Measurements from ENCODE around the gene SERPINB10. TPM values are rescaled to one million over a fixed set of nuclear protein-coding genes. Genes with fewer than 3 reads are reported as not detected.

The SERPINB10 gene
- total and polyA plus RNA-seq, 9 of the 15 experiments (the other 6 are each of a cell fraction or from before 2014, with no cell fraction given): not detected

DNA sequence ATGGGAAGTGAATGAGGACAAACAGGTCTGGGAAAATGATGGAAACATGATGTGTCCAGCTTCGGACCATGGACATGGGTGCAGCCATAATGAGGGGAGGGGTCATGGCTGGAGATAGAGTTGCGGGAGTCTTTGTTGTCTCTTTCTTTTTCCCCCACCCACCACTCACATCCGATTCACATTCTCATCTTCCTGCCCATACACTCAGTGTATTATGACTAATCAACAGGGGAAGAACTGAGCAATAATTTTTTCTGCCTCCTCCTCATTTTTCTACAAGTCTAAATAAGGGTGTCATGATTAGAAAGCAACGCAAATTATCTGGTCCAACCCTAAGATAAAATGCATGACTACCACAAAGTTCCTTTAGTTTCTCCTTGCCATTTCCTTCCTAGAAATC is 25.9 kb upstream of the SERPINB10 start:
- POLR2A ChIA-PET: no interaction called here
- ATAC-seq: no peak
- CTCF ChIA-PET (ENCODE audit: low intra/inter-chr PET ratio): no interaction called here
- H3K9ac ChIP-seq (ENCODE audit: insufficient read depth in 1 of 2, low read depth in 2 of 2, low read length in 2 of 2): no peak overlapping the region
- no peak for FAIRE-seq
- 0% methylated on average over 3 of the region's 4 CpGs for WGBS (ENCODE audit: insufficient coverage, low coverage, missing lambda C conversion rate)
- H3K9me3 ChIP-seq (replicated peaks; ENCODE audit: control insufficient read depth, insufficient read depth, low read depth, low read length): no peaks in the 10 kb centered on the region
- no TSS peak for BruUV-seq (replicated peaks)
- DNase-seq (ENCODE audit: extremely low read depth in 1 of 4, low spot score in 3 of 4): no peak
- H3K79me2 ChIP-seq (ENCODE audit: control insufficient read depth, insufficient read depth, low read length): no peaks in the 10 kb centered on the region
- no peaks in the 10 kb centered on the region for H3K27me3 ChIP-seq (ENCODE audit: control insufficient read depth in 2 of 2, insufficient read depth in 2 of 2, low read length in 2 of 2)
- no peaks in the 10 kb centered on the region for H3K9me1 ChIP-seq (ENCODE audit: control insufficient read depth, insufficient read depth, low read length)
- in situ Hi-C loops (cut with MboI) (no loop called here), intact Hi-C loops (cut with micrococcal nuclease) (no loop called here)
- no peaks in the 10 kb centered on the region for H4K20me1 ChIP-seq (replicated peaks; ENCODE audit: control insufficient read depth, insufficient read depth, low read length)
- H2AFZ ChIP-seq (ENCODE audit: low read depth, low read length): no peak overlapping the region
- H3K4me2 ChIP-seq (ENCODE audit: insufficient read depth, low read length): no peak overlapping the region
- no peak overlapping the region for H3K27ac ChIP-seq (ENCODE audit: extremely low read depth, low read depth, low read length)
- no peak overlapping the region for H3K4me3 ChIP-seq
- no peaks in the 10 kb centered on the region for H3K4me1 ChIP-seq (replicated peaks in 1 of 2; ENCODE audit: control insufficient read depth in 2 of 2, insufficient read depth in 2 of 2, low read length in 2 of 2)
- no peaks in the 10 kb centered on the region for H3K36me3 ChIP-seq (ENCODE audit: control insufficient read depth, insufficient read depth, low read length)
- no peak for TF ChIP-seq ZNF133 (CRISPR knock-in tag; IDR thresholded peaks at IDR 0.05)
- no peak for TF ChIP-seq PHB2 (IDR thresholded peaks at IDR 0.05; ENCODE audit: low read depth)
- TF ChIP-seq, protein P1, sequence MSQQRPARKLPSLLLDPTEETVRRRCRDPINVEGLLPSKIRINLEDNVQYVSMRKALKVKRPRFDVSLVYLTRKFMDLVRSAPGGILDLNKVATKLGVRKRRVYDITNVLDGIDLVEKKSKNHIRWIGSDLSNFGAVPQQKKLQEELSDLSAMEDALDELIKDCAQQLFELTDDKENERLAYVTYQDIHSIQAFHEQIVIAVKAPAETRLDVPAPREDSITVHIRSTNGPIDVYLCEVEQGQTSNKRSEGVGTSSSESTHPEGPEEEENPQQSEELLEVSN (IDR thresholded peaks at IDR 0.05; ENCODE audit: borderline replicate concordance in 1 of 2, extremely low read depth in 1 of 2, insufficient read depth in 1 of 2, insufficient read length in 1 of 2, low read depth in 1 of 2, low read length in 1 of 2, poor library complexity in 1 of 2, severe bottlenecking in 1 of 2): no peak
- no peak for TF ChIP-seq ZNF586 (CRISPR knock-in tag; conservative IDR thresholded peaks at IDR 0.05)
- TF ChIP-seq, protein P2, sequence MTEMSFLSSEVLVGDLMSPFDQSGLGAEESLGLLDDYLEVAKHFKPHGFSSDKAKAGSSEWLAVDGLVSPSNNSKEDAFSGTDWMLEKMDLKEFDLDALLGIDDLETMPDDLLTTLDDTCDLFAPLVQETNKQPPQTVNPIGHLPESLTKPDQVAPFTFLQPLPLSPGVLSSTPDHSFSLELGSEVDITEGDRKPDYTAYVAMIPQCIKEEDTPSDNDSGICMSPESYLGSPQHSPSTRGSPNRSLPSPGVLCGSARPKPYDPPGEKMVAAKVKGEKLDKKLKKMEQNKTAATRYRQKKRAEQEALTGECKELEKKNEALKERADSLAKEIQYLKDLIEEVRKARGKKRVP (CRISPR knock-in tag; IDR thresholded peaks at IDR 0.05): no peak
- TF ChIP-seq FOS (IDR thresholded peaks at IDR 0.05; ENCODE audit: extremely low read depth, insufficient read length): no peak
- TF ChIP-seq, protein P3, sequence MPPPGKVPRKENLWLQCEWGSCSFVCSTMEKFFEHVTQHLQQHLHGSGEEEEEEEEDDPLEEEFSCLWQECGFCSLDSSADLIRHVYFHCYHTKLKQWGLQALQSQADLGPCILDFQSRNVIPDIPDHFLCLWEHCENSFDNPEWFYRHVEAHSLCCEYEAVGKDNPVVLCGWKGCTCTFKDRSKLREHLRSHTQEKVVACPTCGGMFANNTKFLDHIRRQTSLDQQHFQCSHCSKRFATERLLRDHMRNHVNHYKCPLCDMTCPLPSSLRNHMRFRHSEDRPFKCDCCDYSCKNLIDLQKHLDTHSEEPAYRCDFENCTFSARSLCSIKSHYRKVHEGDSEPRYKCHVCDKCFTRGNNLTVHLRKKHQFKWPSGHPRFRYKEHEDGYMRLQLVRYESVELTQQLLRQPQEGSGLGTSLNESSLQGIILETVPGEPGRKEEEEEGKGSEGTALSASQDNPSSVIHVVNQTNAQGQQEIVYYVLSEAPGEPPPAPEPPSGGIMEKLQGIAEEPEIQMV (tag; conservative IDR thresholded peaks at IDR 0.05; ENCODE audit: low read depth): no peak
- no peak for TF ChIP-seq RFX7 (CRISPR knock-in tag; IDR thresholded peaks at IDR 0.05)
- no peak for TF ChIP-seq TAF15 (IDR thresholded peaks at IDR 0.05; ENCODE audit: low read depth, low read length)
- no peak for TF ChIP-seq RFX1 (IDR thresholded peaks at IDR 0.05)
- TF ChIP-seq, protein P4, sequence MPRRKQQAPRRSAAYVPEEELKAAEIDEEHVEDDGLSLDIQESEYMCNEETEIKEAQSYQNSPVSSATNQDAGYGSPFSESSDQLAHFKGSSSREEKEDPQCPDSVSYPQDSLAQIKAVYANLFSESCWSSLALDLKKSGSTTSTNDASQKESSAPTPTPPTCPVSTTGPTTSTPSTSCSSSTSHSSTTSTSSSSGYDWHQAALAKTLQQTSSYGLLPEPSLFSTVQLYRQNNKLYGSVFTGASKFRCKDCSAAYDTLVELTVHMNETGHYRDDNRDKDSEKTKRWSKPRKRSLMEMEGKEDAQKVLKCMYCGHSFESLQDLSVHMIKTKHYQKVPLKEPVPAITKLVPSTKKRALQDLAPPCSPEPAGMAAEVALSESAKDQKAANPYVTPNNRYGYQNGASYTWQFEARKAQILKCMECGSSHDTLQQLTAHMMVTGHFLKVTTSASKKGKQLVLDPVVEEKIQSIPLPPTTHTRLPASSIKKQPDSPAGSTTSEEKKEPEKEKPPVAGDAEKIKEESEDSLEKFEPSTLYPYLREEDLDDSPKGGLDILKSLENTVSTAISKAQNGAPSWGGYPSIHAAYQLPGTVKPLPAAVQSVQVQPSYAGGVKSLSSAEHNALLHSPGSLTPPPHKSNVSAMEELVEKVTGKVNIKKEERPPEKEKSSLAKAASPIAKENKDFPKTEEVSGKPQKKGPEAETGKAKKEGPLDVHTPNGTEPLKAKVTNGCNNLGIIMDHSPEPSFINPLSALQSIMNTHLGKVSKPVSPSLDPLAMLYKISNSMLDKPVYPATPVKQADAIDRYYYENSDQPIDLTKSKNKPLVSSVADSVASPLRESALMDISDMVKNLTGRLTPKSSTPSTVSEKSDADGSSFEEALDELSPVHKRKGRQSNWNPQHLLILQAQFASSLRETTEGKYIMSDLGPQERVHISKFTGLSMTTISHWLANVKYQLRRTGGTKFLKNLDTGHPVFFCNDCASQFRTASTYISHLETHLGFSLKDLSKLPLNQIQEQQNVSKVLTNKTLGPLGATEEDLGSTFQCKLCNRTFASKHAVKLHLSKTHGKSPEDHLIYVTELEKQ (CRISPR knock-in tag; IDR thresholded peaks at IDR 0.05): no peak
- TF ChIP-seq, protein P5, sequence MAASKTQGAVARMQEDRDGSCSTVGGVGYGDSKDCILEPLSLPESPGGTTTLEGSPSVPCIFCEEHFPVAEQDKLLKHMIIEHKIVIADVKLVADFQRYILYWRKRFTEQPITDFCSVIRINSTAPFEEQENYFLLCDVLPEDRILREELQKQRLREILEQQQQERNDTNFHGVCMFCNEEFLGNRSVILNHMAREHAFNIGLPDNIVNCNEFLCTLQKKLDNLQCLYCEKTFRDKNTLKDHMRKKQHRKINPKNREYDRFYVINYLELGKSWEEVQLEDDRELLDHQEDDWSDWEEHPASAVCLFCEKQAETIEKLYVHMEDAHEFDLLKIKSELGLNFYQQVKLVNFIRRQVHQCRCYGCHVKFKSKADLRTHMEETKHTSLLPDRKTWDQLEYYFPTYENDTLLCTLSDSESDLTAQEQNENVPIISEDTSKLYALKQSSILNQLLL (CRISPR knock-in tag; IDR thresholded peaks at IDR 0.05; ENCODE audit: borderline replicate concordance): no peak
- no peak for TF ChIP-seq NR4A1 (CRISPR knock-in tag; IDR thresholded peaks at IDR 0.05)
- TF ChIP-seq NR4A1 (tag; IDR thresholded peaks at IDR 0.05): no peak
